GM19395 (cell line): ENCODE results near the gene SEMA3C.

Experiments used
- ATAC-seq: cut with Tn5 transposase; IDR thresholded peaks from one replicate; pipeline ENCODE4 v1.9.1; 2021; ENCODE audit warnings: mild to moderate bottlenecking, moderate library complexity; ENCODE audit not compliant: unreplicated experiment

SEMA3C gene

DNA sequence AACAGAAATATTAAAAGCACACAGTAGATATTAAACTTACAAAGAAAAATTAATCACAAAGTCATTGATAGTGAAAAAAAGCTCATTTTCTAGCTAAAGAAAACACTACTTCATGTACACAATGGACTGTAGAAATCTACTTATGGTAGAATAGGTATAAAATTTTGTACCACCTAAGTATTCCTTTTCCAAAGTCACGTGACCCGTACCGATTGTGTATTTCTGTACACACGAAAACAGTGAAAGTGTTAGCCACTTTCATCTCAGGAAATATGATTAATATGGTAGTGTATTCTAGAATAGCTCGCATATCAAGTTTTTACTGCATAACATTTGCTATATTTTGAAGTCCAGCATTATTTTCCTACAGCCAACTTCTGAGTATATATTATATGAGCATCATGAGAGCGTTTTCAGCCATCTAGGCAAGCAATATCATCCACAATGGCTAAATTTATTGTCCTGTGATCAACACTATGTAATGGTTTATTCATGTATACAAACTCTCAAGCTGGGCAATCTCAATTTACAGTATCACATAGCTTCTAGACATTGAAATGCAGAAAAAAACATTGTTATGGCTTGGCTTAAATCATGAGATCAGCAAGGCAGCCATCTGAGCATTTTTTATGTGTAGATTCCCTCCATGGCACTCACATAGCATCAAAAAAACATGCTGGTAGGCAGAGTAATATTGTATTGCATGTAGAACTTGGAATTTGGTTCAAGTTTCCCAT, 165.7 kb downstream of the SEMA3C start:
- no peak for ATAC-seq

DNA sequence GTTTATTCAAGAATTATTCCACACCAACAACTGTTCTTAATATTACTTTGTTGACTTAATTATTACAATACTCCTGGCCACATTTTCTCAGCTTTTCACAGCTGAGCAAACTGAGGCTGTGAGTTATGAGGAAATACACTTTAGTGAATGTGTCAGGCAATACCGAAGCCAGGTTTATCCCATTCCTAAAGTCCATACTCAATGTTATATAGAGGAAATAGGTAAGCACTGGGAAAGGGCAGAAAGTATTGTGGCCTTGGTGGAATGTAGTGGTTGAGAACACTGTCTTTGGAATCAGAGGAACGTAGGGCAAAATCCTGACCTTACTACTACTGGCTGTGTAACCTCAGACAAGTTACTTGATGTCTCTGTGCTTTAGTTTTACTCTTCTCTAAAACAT, 169.6 kb downstream of the SEMA3C start:
- no peak for ATAC-seq

DNA sequence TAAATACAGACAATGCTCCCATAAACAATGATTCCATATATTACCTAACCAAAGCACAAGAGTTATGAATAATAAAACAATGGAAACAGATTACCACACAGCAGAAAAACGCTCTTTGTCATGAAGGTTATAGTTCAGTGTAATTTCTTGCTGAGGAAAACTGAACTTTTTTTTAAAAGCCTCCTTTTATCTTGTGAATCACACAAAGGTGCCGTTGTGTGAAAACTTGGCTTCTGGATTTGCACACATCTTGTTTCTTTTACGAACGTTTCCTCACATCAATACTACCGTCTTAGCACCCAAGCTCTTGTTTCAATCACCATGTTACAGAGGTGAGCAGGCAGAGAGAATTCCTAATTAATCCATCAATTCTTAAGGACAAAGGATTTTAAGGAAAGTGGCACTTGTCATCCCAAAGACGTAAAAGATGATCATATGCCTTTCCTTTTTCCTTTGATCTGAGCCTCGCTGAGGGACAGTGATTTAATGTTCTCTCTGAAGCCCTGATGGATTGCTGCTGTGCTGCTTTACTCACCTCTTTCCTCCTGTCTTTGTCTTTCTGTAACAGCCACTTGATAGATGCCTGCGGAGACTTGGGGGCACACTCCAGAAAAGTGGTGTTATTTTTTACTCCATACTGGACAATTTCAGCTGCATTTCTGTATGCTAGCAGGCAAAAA, 170.3 kb downstream of the SEMA3C start:
- no peak for ATAC-seq

DNA sequence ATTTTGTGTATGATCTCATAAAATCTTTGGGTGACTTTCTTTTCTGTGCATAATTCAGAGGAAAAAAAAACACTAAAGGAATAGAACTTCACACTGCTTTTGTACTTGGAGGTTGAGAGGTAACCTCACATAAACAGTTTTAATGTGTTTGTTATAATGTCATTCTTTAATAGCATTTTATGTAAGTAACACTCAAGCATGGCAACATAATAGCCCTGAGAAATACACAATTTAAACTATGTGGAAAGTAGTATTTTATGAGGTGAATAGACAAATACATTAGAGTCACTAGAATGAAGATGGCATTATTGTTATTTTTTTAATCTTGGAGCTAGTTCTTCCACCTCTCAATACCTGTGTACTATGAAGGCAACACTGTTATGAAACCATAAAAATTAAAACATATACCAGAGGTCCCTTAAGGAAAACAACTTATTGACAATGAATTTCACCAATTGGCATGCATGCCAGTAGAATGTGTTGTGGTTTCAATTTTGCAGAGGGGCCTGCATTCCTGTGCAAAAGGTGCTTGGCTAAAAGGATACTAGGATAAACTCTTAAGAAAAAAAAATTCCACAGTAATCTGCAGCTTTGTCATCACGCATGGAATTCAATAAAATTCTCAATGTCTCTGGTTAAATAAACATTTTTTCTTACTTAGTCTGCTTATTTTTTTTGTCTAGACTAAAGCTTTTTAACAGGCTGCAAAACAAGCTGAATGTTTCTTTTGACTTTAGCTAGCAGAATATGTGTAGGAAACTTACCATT, 177.9 kb downstream of the SEMA3C start:
- ATAC-seq, result no peak

DNA sequence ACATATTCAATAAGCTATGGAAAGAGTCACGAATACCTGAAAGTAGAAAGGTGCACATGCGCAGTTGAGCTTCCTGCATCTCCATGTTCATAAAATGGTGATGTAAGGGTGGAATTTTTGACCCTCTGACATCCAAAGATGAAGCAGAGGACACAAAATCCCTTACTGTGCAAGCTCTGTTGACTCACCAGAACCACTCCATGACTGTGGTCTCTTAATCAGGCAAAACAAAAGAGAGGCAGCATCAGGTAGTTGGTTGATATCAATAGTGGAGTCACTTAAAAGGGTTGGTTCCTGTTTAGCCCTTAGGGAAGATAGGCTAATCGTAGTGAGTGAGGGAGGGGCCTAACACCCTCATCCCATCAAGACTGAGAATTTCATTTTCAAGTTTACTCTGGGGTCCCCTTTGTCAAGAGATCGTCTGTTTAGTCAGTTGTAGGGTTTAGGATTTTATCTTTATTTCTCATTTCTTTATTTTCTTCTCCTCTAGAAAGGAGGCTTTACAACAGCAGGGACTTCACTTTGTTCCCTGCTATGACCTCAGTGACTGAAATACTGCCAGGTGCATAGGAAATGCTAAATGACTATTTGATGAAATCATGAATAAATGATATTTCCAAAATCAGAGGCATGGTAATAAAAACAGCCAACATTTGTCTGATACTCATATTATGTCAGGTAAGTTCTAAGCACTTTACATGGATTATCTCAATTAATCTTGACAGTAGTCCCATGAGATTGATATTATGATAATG, 182.3 kb downstream of the SEMA3C start:
- no peak for ATAC-seq

DNA sequence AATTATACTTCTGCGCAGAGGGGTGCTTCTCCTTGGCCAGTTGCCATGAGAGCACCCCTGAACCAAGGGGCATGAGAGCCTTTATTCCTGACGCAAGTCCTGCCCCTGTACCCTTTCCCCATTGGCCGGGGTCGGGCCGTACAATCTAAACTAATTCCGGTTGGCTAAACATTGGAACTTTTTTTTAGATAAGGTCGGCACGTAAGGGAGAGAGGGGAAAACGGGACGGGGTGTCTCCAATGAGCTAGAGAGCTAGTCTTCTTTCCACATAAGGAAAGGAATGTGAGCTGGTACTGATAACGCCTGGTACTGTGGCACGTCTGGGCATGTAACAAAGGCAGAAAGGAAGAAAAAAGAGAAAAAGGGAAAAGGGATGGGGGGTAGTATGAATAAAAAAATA, 183.5 kb downstream of the SEMA3C start:
- no peak for ATAC-seq

DNA sequence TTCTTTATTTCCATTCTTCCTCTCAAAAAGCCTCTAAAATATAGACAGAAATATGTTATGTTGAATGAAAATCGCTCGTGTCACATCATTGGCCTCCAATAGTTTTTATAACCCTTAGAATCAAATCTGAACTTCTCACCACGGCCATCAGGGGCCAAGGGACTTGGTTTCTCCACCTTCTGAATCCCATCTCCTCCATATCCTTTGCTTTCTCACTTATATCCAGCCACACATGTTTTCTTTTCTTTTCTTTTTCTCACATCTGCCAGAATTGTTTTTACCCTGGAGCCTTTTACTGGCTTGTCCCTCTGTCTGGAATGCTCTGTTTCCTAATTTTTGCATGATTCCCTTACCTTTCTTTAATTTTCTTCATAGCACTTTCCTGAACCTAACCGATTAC, 184.8 kb downstream of the SEMA3C start:
- ATAC-seq, result no peak

DNA sequence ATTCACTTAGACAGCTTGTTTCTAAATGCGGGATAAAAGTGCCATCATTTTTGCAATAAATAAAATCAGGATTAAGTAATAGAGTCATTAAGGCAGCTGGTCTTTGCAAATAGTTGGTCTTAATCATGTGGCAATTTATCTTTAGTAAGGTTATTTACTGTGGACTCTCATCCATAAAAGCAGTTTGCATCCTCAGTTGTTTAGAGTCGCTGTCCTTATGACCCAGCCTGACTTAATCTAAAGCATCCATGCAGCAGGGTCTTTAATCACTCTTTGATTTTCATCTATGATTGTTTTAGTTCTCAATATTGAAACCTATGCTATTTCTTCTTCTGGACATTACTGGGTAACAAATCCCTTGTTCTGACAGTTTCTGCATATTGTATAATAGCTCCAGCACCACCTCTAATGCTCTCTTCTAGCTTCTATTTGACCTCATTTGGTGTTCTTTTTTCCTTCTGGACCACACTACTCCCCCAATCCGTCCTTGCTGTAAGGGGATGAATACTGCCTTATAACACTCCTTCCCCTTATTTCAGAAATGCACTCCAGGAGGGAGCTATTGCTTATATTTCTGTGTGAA, 185.4 kb downstream of the SEMA3C start:
- no peak for ATAC-seq

DNA sequence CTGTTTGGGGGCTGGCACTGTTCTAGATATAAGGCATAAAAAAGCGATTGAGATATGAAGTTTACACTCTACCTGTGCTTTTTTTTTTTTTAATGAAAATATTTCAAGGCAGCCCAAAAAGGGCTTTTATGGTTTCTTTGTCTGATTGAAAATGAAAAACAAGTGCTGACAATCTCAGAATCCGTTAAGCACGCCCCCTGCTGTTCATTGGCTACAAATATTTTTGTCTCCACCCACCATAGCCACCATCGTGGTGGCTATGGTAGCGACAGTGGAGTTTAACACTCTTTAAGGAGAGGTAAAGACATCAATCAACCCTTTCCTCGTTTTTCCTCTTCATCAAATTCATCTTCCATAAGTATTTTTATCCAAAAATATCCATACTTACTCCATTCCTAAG, 186.2 kb downstream of the SEMA3C start:
- ATAC-seq, result no peak

DNA sequence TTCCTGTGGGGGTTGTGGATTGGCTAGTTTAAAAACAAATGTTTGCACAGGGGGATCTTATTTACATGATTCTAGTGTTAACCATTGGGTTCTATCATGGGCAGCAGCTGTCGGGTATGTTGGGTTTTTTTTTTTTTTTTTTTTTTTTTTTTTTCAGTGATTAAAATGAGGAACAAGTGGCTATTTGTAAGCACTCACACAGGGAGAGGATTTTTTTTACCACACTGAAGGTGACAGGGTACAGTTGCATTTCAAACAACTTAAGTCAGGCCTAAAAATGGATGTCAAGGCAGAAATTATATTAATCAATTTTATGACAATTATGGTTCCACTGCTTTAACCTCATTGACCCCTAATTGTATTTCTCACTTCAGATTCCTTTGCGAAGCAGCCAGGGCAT, 187.6 kb downstream of the SEMA3C start:
- no peak for ATAC-seq

DNA sequence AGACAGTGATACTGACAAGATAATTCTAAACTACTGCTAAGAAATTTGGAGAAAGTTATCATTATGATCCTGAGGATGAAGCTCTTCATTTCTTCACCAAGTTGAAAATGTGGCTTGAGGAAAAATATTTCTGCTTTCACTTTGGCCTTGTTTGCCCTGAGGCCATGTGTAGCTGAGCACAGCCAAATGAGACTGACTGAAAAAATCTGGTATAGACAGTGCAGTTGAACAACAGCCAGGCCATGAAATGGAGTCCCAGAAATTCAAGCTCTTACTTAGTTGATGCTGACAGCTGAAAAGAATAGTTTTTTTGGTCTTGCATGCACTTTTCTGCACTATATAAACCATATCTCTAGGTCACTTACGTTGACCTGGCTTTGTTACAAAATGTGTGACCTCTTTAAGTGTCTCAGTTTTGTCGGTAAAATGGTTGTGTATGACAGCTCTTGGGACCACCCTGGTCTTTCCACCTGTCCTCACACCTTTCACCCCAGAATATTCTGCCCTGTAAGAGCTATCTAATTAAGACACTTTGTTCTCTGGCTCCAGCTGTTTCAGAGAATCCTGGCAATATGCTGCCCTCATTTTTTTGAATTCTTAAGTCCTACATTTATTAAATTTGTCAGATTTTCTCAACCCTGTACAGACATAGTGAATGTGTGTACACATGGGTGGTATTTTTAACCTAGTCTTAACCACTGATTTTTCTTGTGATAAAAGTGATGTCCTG, 189.1 kb downstream of the SEMA3C start:
- ATAC-seq, result no peak

DNA sequence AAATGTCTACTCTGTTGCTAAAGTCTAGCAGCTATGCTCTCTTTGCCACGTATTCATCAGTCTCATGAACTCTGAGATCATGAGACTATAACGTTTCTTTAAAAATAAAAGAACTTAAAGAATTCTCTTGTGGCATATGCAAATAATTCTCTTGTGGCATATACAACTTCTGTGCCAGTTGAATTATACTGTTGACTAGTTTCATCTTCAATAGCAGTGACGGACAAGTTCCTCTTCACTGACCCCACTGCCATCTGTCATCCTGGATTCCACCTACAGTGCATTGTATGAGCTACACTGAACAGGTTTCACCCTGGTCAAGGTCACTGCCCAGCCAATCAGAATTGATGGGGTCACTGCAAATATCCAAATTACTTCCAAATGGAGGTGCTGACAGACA, 192.2 kb downstream of the SEMA3C start:
- ATAC-seq, result no peak

DNA sequence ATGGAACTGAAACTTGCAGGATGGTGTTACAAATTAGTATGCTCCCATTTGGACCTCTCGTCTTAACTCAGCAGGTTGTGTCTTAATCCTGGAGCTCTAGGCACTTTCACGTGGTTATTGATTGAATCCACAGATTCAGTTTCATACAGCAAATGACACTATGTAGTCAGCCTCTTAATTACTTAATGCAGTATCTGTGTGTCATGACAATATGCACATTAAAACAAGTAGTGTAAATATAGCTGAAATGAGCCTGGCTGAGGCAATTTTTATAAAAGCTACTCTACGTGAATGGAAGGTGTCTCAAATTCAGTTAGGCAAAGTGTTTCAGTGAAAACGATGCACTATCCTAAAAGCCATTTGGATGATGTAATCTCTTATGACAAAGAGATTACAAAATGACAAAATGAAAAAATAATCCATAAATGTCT, 193.7 kb downstream of the SEMA3C start:
- ATAC-seq, result no peak

DNA sequence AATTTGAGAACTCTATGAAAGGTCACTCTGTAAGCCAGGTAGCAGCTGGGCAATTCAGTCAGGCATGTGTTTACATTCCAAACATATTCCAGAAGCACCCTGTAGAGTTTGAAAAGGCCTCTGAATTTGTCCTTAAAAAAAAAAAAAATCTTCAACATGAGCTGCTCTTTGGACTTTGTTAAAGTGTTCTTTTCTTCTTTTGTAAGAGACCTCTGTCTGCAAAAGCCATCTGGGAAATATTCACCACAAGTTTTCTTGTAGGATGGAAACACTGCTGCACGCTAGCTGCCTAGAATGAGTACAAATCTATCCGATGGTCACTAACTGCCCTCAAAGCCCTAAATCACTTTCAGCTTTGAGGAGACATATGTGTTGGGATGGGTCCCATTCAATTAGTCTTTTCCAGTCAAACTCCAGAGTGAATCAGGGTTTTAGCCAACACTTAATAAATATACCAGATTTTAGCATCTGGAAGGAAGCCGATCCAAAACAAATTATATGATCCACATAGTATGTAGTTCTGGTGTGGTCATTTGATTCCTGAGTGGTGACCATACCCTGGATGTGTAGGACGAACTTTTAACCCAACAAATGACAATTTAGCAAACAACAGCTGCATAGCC, 194.5 kb downstream of the SEMA3C start:
- no peak for ATAC-seq

DNA sequence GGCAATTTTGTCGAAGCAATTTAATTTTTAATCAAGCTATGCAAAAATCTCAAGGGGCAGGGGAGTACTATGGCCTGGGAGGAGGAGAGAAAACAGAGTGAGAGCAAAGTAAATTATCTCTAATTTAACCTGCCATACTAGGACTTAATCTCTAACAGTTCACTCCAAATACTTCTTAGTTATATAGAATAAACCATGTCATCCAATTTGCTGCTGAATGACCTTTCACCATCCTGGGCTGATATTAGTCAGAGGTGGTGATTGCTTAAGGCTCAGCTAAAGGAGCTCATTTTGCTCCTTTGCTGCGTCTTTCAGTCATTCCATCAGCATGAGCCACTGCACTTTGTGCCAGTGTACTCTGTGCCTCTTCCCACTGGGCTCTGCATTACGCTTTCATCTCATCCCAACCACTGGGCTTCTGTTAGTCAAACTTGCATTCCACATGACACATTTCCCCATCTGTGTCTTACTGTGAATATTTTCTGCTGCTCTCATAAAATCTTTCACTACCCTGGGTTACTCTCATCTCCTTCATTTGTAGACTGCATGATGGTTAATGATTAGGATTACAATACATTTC, 196.1 kb downstream of the SEMA3C start:
- ATAC-seq, result no peak

DNA sequence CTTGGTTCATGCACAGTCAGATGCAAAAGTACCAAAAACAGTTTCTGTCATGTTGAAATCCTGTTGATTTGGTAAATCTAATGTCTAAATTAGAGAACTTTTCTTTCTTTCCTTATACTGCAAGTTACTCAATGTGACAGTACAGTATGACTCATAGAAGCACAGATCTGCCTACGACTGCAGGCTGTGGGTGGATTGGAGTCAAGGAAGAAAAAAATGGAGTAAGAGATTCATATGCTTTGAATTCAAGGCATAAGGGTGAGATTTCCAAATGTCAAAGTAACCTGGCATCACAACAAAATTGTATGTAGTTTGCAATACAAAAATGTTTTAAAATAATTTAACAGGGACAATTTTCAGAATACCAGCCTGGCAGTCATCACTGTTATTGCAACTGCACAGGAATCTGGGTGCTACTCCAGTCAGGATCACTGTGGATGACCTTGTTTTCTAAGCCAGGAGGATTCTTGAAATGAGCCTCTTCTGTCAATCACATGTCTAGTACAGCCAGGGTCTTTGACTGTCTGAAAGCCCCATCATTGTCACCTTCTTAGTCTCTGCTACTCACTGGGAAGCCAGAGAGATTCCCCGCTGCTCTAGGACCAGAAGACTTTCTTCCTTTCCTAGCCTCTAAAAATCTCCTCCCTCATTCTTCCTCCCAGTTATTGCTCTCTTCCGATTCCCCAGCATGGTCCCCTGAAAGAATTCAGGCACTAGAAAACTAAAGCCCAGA, 196.8 kb downstream of the SEMA3C start:
- no peak for ATAC-seq

DNA sequence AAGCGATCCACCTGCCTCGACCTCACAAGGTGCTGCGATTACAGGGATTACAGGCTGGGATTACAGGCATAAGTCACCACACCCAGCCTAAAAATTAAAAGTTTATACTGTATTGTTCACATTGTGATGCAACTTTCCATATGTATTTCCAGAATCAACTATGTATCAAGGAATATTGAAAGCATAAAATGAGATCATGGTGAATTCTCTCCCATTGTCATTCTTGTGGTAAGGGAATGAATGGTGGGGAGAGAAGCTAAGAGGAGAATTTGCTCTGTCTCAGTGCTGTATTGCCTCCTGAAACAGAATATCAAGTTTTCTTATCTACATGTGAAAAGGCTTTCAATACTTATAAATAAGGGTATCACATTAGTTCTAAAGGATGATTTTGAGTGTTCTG, 198.7 kb downstream of the SEMA3C start:
- no peak for ATAC-seq

DNA sequence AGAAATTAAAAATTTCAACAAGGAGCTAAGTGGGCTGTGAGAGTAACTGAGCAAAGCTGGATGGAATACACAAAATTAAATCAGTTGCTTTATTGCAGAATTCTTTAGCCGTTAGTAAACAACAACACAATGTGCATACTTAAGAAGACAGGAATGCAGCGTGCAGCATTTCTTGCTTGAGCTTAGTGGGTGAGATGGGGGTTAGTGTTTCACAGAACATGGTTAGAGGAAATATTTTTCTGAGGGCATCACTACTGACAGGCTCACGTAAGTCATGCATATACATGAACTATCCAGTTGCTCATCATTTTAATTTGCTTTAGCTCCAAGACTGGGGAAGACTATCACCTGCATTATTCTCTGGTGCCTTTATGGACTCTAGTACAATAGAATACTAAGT, 199.6 kb downstream of the SEMA3C start:
- ATAC-seq, result no peak

DNA sequence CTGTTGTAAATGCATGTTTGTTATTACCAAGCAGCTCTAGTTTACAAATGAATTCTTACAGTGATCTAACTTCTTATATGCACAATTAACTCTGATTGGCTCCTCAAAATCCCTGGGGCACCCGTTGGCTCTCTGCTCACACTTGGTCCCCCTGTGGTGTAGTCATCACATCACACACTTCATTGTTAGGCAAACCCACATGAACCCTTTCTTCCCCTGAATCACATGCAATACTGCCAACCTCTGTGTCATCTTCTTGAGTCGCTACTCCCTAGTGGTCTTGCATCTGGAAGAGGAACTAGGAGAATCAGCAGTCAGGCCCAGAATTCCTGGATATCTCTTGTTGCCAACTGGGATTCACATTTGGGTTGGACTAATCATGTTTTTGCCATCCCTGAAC, 207.3 kb downstream of the SEMA3C start:
- ATAC-seq, result no peak
